Tibial nerve (tissue), 4 donors: ENCODE results near the gene PCYOX1L. TPM values are rescaled to one million over a fixed set of nuclear protein-coding genes. Genes with fewer than 3 reads are reported as not detected.

Source experiments
- DNase-seq, 2 donors: peaks; one replicate each; pipeline ENCODE4 v3.0.0-alpha.2; 2019; ENCODE audit warnings: low spot score in 2 of 2
- H3K27ac ChIP-seq, 4 donors: fragments of 200-600 bp; sonication (generic) in 3 of 4; one replicate each; pipeline ENCODE4 v1.5.1; 2017 to 2019; ENCODE audit warnings: mild to moderate bottlenecking in 1 of 4
- H3K27me3 ChIP-seq, 2 donors: fragments of 200-600 bp; sonication (generic) in 1 of 2; one replicate each; pipeline versions ENCODE4 v1.5.1 to v1.6.0; 2017 to 2019
- H3K36me3 ChIP-seq, 3 donors: fragments of 200-600 bp; sonication (generic); one replicate each; pipeline ENCODE4 v1.5.1; 2018 to 2019
- H3K4me1 ChIP-seq, 4 donors: fragments of 200-600 bp; sonication (generic) in 3 of 4; one replicate each; pipeline ENCODE4 v1.5.1; 2017 to 2019
- H3K4me3 ChIP-seq, 4 donors: fragments of 200-600 bp; sonication (generic) in 3 of 4; one replicate each; pipeline ENCODE4 v1.5.1; 2017 to 2019; ENCODE audit warnings: mild to moderate bottlenecking in 1 of 4, moderate library complexity in 1 of 4
- H3K9me3 ChIP-seq, 4 donors: fragments of 200-600 bp; sonication (generic) in 3 of 4; one replicate each; pipeline ENCODE4 v1.5.1; 2017 to 2019
- CTCF ChIP-seq, 5 experiments: fragments of 200-600 bp in 3 of 5; fragments of 450-650 bp in 2 of 5; sonication (generic) in 3 of 5; IDR thresholded peaks; one replicate each; pipeline ENCODE4 v1.5.1; 2016 to 2019; ENCODE audit warnings: antibody characterized with exemption in 5 of 5, mild to moderate bottlenecking in 3 of 5, moderate library complexity in 2 of 5
- EP300 ChIP-seq, 2 donors: sonication (generic); formaldehyde crosslinking; IDR thresholded peaks; one replicate each; pipeline ENCODE4 v1.6.1; 2017; ENCODE audit warnings: antibody characterized with exemption in 2 of 2, mild to moderate bottlenecking in 1 of 2
- POLR2A ChIP-seq, 2 donors: fragments of 450-650 bp; IDR thresholded peaks; one replicate each; pipeline ENCODE4 v1.6.1; 2017; ENCODE audit warnings: antibody characterized with exemption in 2 of 2, mild to moderate bottlenecking in 2 of 2, moderate library complexity in 2 of 2
- WGBS, 2 donors: methylation state at CpG; one replicate each; pipeline ENCODE4 v1.1.5; 2018; 5-methylcytosine and 5-hydroxymethylcytosine counted together
- total RNA-seq, 4 donors: library from RNA; depleted of rRNA; stranded (reverse); fragments of >200 nt; gene quantifications; one replicate each; pipeline ENCODE4 v1.1.0, GENCODE V29; 2016

Gene PCYOX1L
- total RNA-seq, 4 donors from 2014 or later, result 5.0 to 8.2 (median 6.7) TPM

GRCh38 chr5:149337736-149338135, 20.1 kb upstream of the PCYOX1L start:
- Histone ChIP-seq H3K4me3 (no peak overlapping the region), H3K4me1 (no peaks in the 10 kb centered on the region), H3K36me3 (peaks cover 0 to 93% (median 0%) of the 10 kb centered on the region in 3 donors), H3K27me3 (no peaks in the 10 kb centered on the region), H3K9me3 (no peaks in the 10 kb centered on the region), H3K27ac (no peak overlapping the region)
- 88 to 89% methylated on average over 4 of the region's 4 CpGs for WGBS, 2 donors
- no peak for TF ChIP-seq POLR2A (IDR thresholded peaks at IDR 0.05)
- TF ChIP-seq CTCF (IDR thresholded peaks at IDR 0.05), result no peak
- no peak for TF ChIP-seq EP300 (IDR thresholded peaks at IDR 0.05)
- DNase-seq, result no peak

GRCh38 chr5:149338364-149338763, 19.5 kb upstream of the PCYOX1L start:
- TF ChIP-seq EP300 (IDR thresholded peaks at IDR 0.05) (no peak), POLR2A (IDR thresholded peaks at IDR 0.05) (no peak), CTCF (IDR thresholded peaks at IDR 0.05) (no peak)
- Histone ChIP-seq H3K36me3 (peaks cover 0 to 87% (median 0%) of the 10 kb centered on the region in 3 donors), H3K4me1 (no peaks in the 10 kb centered on the region), H3K9me3 (no peaks in the 10 kb centered on the region), H3K4me3 (no peak overlapping the region), H3K27me3 (no peaks in the 10 kb centered on the region), H3K27ac (no peak overlapping the region)
- WGBS, 2 donors, result 68 to 86% methylated on average over 1 of the region's 1 CpG
- no peak for DNase-seq

GRCh38 chr5:149340920-149341319, 16.9 kb upstream of the PCYOX1L start:
- no peaks in the 10 kb centered on the region for H3K9me3 ChIP-seq
- peaks cover 0 to 61% (median 0%) of the 10 kb centered on the region in 3 donors for H3K36me3 ChIP-seq
- no peak overlapping the region for H3K4me3 ChIP-seq
- peaks cover 0 to 11% (median 0%) of the 10 kb centered on the region in 4 donors for H3K4me1 ChIP-seq
- 68 to 70% methylated on average over 1 of the region's 1 CpG for WGBS, 2 donors
- no peak overlapping the region for H3K27ac ChIP-seq
- no peak for DNase-seq
- TF ChIP-seq EP300 (IDR thresholded peaks at IDR 0.05) (no peak), CTCF (IDR thresholded peaks at IDR 0.05) (no peak), POLR2A (IDR thresholded peaks at IDR 0.05) (no peak)
- no peaks in the 10 kb centered on the region for H3K27me3 ChIP-seq

GRCh38 chr5:149341876-149342275, 16.0 kb upstream of the PCYOX1L start:
- Histone ChIP-seq H3K4me1 (peaks cover 0 to 18% (median 3%) of the 10 kb centered on the region in 4 donors), H3K9me3 (no peaks in the 10 kb centered on the region), H3K36me3 (peaks cover 0 to 52% (median 0%) of the 10 kb centered on the region in 3 donors), H3K27ac (no peak overlapping the region), H3K4me3 (no peak overlapping the region), H3K27me3 (no peaks in the 10 kb centered on the region)
- DNase-seq, result no peak
- TF ChIP-seq POLR2A (IDR thresholded peaks at IDR 0.05), result no peak
- TF ChIP-seq EP300 (IDR thresholded peaks at IDR 0.05), result no peak
- no peak for TF ChIP-seq CTCF (IDR thresholded peaks at IDR 0.05)

GRCh38 chr5:149344151-149344550, 13.7 kb upstream of the PCYOX1L start:
- no peak overlapping the region for H3K27ac ChIP-seq
- no peak for DNase-seq
- no peak for TF ChIP-seq CTCF (IDR thresholded peaks at IDR 0.05)
- TF ChIP-seq EP300 (IDR thresholded peaks at IDR 0.05), result no peak
- TF ChIP-seq POLR2A (IDR thresholded peaks at IDR 0.05), result no peak
- H3K4me3 ChIP-seq, result no peak overlapping the region
- H3K36me3 ChIP-seq, result peaks cover 0 to 38% (median 0%) of the 10 kb centered on the region in 3 donors
- no peaks in the 10 kb centered on the region for H3K27me3 ChIP-seq
- 81 to 87% methylated on average over 2 of the region's 2 CpGs for WGBS, 2 donors
- H3K9me3 ChIP-seq, result no peaks in the 10 kb centered on the region
- H3K4me1 ChIP-seq, result peaks cover 0 to 26% (median 3%) of the 10 kb centered on the region in 4 donors
